ENCODE results near the gene MYLK4. TPM values are rescaled to one million over a fixed set of nuclear protein-coding genes. Genes with fewer than 3 reads are reported as not detected.

The MYLK4 gene
- total and polyA plus RNA-seq, 2 of the 13 experiments (the other 11 are each of a cell fraction or from before 2014, with no cell fraction given): 0.26 to 0.29 TPM

DNA sequence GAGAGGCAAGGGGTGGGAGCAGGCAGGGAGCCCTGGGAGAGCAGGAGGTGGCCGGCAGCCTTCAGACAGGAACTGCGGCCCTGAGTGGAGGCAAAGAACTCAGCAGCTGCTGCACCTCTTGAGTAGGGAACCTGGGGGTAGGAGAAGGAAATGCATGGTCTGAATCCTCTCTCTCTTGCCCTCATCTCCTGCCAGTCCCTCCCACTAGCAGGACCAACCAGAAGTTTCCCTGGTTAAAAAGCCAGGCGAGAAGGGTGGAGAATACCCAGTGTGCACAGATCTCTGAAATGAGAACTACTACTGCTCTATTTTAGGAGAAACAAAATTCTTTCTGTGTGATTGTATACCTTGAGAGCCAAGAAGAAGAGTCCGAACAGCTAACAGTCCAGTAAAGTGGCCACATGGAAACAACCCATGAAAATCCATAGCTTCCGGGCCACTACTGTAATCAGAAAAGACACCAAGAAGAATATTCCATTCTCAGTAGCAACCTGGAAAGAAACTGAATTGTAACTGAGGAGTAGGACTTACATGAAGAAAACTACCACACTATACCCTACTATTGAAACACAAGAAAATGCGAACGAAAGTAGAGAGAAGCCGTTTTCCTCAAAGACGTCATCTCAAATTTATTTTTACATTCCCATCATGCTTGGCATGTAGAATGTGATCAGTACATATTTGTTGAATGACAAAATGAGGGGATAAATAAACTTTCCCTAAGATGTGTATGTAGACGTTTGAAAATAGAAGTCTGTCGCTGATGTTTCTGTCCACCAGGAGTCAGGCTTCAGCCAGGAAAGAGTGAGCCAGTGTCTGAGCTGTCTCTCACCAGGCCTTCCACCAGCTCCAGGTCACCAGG, 40.1 kb upstream of the MYLK4 start (continued):
- TF ChIP-seq ELF1 (CRISPR knock-in tag; IDR thresholded peaks at IDR 0.05) (no peak), TEAD3 (CRISPR knock-in tag; optimal IDR thresholded peaks at IDR 0.05; ENCODE audit: borderline replicate concordance) (peak; percentile 34), ZNF616 (CRISPR knock-in tag; IDR thresholded peaks at IDR 0.05; ENCODE audit: low read depth) (no peak), ZMAT3 (CRISPR knock-in tag; conservative IDR thresholded peaks at IDR 0.05) (no peak), HDAC6 (IDR thresholded peaks at IDR 0.05; ENCODE audit: low read depth, low read length) (no peak), ZNF703 (CRISPR knock-in tag; IDR thresholded peaks at IDR 0.05; ENCODE audit: borderline replicate concordance) (no peak), ZBTB7A (CRISPR knock-in tag; IDR thresholded peaks at IDR 0.05) (no peak), ZNF672 (CRISPR knock-in tag; IDR thresholded peaks at IDR 0.05) (no peak), ZEB1 (IDR thresholded peaks at IDR 0.05; ENCODE audit: insufficient replicate concordance, low read depth) (no peak), ZIK1 (CRISPR knock-in tag; IDR thresholded peaks at IDR 0.05; ENCODE audit: borderline replicate concordance, low read depth) (no peak), NCOR1 (IDR thresholded peaks at IDR 0.05; ENCODE audit: borderline replicate concordance, low read length) (no peak), BORCS8-MEF2B (CRISPR knock-in tag; IDR thresholded peaks at IDR 0.05) (0 out of 2 replicates have a peak, but pooled peaks have one; percentile 45), NR2F2 (IDR thresholded peaks at IDR 0.05; ENCODE audit: borderline replicate concordance, low read depth) (peak; percentile 60), NR3C1 (CRISPR knock-in tag; IDR thresholded peaks at IDR 0.05) (no peak)
- TF ChIP-seq, protein P1, sequence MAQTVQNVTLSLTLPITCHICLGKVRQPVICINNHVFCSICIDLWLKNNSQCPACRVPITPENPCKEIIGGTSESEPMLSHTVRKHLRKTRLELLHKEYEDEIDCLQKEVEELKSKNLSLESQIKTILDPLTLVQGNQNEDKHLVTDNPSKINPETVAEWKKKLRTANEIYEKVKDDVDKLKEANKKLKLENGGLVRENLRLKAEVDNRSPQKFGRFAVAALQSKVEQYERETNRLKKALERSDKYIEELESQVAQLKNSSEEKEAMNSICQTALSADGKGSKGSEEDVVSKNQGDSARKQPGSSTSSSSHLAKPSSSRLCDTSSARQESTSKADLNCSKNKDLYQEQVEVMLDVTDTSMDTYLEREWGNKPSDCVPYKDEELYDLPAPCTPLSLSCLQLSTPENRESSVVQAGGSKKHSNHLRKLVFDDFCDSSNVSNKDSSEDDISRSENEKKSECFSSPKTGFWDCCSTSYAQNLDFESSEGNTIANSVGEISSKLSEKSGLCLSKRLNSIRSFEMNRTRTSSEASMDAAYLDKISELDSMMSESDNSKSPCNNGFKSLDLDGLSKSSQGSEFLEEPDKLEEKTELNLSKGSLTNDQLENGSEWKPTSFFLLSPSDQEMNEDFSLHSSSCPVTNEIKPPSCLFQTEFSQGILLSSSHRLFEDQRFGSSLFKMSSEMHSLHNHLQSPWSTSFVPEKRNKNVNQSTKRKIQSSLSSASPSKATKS (CRISPR knock-in tag; IDR thresholded peaks at IDR 0.05): no peak
- TF ChIP-seq, protein P2, sequence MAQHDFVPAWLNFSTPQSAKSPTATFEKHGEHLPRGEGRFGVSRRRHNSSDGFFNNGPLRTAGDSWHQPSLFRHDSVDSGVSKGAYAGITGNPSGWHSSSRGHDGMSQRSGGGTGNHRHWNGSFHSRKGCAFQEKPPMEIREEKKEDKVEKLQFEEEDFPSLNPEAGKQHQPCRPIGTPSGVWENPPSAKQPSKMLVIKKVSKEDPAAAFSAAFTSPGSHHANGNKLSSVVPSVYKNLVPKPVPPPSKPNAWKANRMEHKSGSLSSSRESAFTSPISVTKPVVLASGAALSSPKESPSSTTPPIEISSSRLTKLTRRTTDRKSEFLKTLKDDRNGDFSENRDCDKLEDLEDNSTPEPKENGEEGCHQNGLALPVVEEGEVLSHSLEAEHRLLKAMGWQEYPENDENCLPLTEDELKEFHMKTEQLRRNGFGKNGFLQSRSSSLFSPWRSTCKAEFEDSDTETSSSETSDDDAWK (CRISPR knock-in tag; IDR thresholded peaks at IDR 0.05): no peak
- TF ChIP-seq, protein P3, sequence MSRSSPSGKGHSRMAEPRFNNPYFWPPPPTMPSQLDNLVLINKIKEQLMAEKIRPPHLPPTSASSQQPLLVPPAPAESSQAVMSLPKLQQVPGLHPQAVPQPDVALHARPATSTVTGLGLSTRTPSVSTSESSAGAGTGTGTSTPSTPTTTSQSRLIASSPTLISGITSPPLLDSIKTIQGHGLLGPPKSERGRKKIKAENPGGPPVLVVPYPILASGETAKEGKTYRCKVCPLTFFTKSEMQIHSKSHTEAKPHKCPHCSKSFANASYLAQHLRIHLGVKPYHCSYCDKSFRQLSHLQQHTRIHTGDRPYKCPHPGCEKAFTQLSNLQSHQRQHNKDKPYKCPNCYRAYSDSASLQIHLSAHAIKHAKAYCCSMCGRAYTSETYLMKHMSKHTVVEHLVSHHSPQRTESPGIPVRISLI (CRISPR knock-in tag; IDR thresholded peaks at IDR 0.05; ENCODE audit: borderline replicate concordance): no peak
- TF ChIP-seq, protein P4, sequence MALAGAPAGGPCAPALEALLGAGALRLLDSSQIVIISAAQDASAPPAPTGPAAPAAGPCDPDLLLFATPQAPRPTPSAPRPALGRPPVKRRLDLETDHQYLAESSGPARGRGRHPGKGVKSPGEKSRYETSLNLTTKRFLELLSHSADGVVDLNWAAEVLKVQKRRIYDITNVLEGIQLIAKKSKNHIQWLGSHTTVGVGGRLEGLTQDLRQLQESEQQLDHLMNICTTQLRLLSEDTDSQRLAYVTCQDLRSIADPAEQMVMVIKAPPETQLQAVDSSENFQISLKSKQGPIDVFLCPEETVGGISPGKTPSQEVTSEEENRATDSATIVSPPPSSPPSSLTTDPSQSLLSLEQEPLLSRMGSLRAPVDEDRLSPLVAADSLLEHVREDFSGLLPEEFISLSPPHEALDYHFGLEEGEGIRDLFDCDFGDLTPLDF (CRISPR knock-in tag; IDR thresholded peaks at IDR 0.05): no peak

Data from HepG2 (cell line).